HepG2 (cell line): ENCODE results near the gene TTC31. TPM values are rescaled to one million over a fixed set of nuclear protein-coding genes. Genes with fewer than 3 reads are reported as not detected.
A peak's percentile ranks its signal among the peaks of the same experiment; 100 is the strongest.

Experiments
- ATF2 ChIP-seq: sonication (generic); formaldehyde crosslinking; IDR thresholded peaks from 2 replicates; pipeline ENCODE4 v1.4.0; 2020; ENCODE audit warnings: missing genetic modification reagents
- BHLHE40 ChIP-seq: IDR thresholded peaks from 2 replicates; pipeline ENCODE4 v1.6.1; 2011; ENCODE audit warnings: low read length, improper control_type of control experiment
- FOXK1 ChIP-seq: sonication (generic); formaldehyde crosslinking; IDR thresholded peaks from 2 replicates; pipeline ENCODE4 v1.4.0; 2020; ENCODE audit warnings: low read depth, missing genetic modification reagents, borderline replicate concordance
- HMGA1 ChIP-seq: sonication (generic); formaldehyde crosslinking; conservative IDR thresholded peaks from 2 replicates; pipeline ENCODE4 v1.4.0; 2020; ENCODE audit warnings: missing genetic modification reagents
- KAT2B ChIP-seq: fragments of 150-350 bp; IDR thresholded peaks from 2 replicates; pipeline ENCODE4 v1.6.1; 2014; ENCODE audit warnings: low read depth, low read length, borderline replicate concordance
- MTA1 ChIP-seq: sonication (generic); formaldehyde crosslinking; IDR thresholded peaks from 2 replicates; pipeline ENCODE4 v1.4.0; 2020; ENCODE audit warnings: missing genetic modification reagents, mild to moderate bottlenecking, borderline replicate concordance
- NFE2L2 ChIP-seq: fragments of 150-350 bp; IDR thresholded peaks from 2 replicates; pipeline ENCODE4 v1.6.1; 2014; ENCODE audit warnings: low read length
- NPAS2 ChIP-seq: sonication (generic); formaldehyde crosslinking; IDR thresholded peaks from 2 replicates; pipeline ENCODE4 v1.8.0; 2022; ENCODE audit warnings: mild to moderate bottlenecking, missing genetic modification reagents, borderline replicate concordance
- PHF5A ChIP-seq: IDR thresholded peaks from one replicate; pipeline ENCODE4 v1.6.1; 2018; ENCODE audit warnings: low read depth, missing genetic modification reagents; ENCODE audit not compliant: unreplicated experiment
- SMAD9 ChIP-seq: sonication (generic); formaldehyde crosslinking; IDR thresholded peaks from 2 replicates; pipeline ENCODE4 v1.5.1; 2020; ENCODE audit warnings: mild to moderate bottlenecking, missing genetic modification reagents
- SRSF9 ChIP-seq: fragments of 200-400 bp; formaldehyde crosslinking; IDR thresholded peaks from 2 replicates; pipeline ENCODE4 v1.6.1; 2018; ENCODE audit warnings: borderline replicate concordance, mild to moderate bottlenecking, low read depth, low read length; ENCODE audit not compliant: insufficient read depth, poor library complexity, severe bottlenecking
- STAT5B ChIP-seq: sonication (generic); formaldehyde crosslinking; IDR thresholded peaks from 2 replicates; pipeline ENCODE4 v1.4.0; 2020; ENCODE audit warnings: missing genetic modification reagents
- TBL1XR1 ChIP-seq: fragments of 150-350 bp; IDR thresholded peaks from 2 replicates; pipeline ENCODE4 v1.6.1; 2014; ENCODE audit warnings: borderline replicate concordance, low read length; ENCODE audit not compliant: partially characterized antibody
- ZNF136 ChIP-seq: sonication (generic); formaldehyde crosslinking; IDR thresholded peaks from 2 replicates; pipeline ENCODE4 v1.8.1; 2022; ENCODE audit warnings: low read depth, mild to moderate bottlenecking, moderate library complexity, missing genetic modification reagents
- ZNF253 ChIP-seq: sonication (generic); formaldehyde crosslinking; IDR thresholded peaks from 2 replicates; pipeline ENCODE4 v1.8.0; 2022; ENCODE audit warnings: mild to moderate bottlenecking, missing genetic modification reagents, borderline replicate concordance
- ZNF326 ChIP-seq: sonication (generic); formaldehyde crosslinking; IDR thresholded peaks from 2 replicates; pipeline ENCODE4 v1.4.0; 2020; ENCODE audit warnings: missing genetic modification reagents, borderline replicate concordance
- ZNF446 ChIP-seq: sonication (generic); formaldehyde crosslinking; IDR thresholded peaks from 2 replicates; pipeline ENCODE4 v1.5.0; 2020; ENCODE audit warnings: mild to moderate bottlenecking, missing genetic modification reagents
- ZNF589 ChIP-seq: sonication (generic); formaldehyde crosslinking; conservative IDR thresholded peaks from 2 replicates; pipeline ENCODE4 v1.8.0; 2022; ENCODE audit warnings: mild to moderate bottlenecking, moderate library complexity, missing genetic modification reagents
- ZNF713 ChIP-seq: sonication (generic); formaldehyde crosslinking; IDR thresholded peaks from 2 replicates; pipeline ENCODE4 v1.4.0; 2020; ENCODE audit warnings: mild to moderate bottlenecking, missing genetic modification reagents
- polyA plus RNA-seq, 8 experiments: library from polyadenylated mRNA; depleted of rRNA in 3 of 8; stranded (reverse) in 7 of 8; unstranded in 1 of 8; fragments of >200 nt; fragmentation: Illumina TruSeq in 4 of 8; extraction: Trizol in 4 of 8; gene quantifications; 2 replicates each; pipeline versions ENCODE4 v1.2.1 to v1.2.3, GENCODE V29; 2011 to 2016; ENCODE audit warnings: low read depth in 4 of 8, missing spikeins in 1 of 8, mixed read lengths in 1 of 8; ENCODE audit not compliant: insufficient read depth in 1 of 8
- total RNA-seq, 5 experiments: library from RNA; depleted of rRNA; stranded (reverse); fragments of >200 nt; fragmentation: Illumina TruSeq; extraction: Trizol; gene quantifications; 2 replicates each; pipeline ENCODE4 v1.2.3, GENCODE V29; 2016; ENCODE audit warnings: low read depth in 1 of 5
- TF ChIP-seq, protein P1 (sequence below): sonication (generic); formaldehyde crosslinking; IDR thresholded peaks from 2 replicates; pipeline ENCODE4 v1.9.0; 2021; ENCODE audit warnings: missing genetic modification reagents, mild to moderate bottlenecking, borderline replicate concordance
- TF ChIP-seq, protein P2 (sequence below): IDR thresholded peaks from 2 replicates; pipeline ENCODE4 v1.6.1; 2016; ENCODE audit warnings: mild to moderate bottlenecking, missing biosample characterization, missing genetic modification reagents
- TF ChIP-seq, protein P3 (sequence below): sonication (generic); formaldehyde crosslinking; IDR thresholded peaks from 2 replicates; pipeline ENCODE4 v1.8.0; 2022; ENCODE audit warnings: mild to moderate bottlenecking, missing genetic modification reagents, moderate library complexity
- TF ChIP-seq, protein P4 (sequence below): IDR thresholded peaks from 2 replicates; pipeline ENCODE4 v1.6.1; 2016; ENCODE audit warnings: missing biosample characterization, missing genetic modification reagents, low read depth

The TTC31 gene
- total and polyA plus RNA-seq, 2 of the 13 experiments (the other 11 are each of a cell fraction or from before 2014, with no cell fraction given), result 28.3 to 39.5 TPM

GRCh38 chr2:74507145-74507925, 24.5 kb downstream of the TTC31 start, which contains the start of gene PCGF1 (continued):
- TF ChIP-seq, protein P1, sequence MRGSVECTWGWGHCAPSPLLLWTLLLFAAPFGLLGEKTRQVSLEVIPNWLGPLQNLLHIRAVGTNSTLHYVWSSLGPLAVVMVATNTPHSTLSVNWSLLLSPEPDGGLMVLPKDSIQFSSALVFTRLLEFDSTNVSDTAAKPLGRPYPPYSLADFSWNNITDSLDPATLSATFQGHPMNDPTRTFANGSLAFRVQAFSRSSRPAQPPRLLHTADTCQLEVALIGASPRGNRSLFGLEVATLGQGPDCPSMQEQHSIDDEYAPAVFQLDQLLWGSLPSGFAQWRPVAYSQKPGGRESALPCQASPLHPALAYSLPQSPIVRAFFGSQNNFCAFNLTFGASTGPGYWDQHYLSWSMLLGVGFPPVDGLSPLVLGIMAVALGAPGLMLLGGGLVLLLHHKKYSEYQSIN (CRISPR knock-in tag), result no peak
- TF ChIP-seq SRSF9 (no peak), ZNF326 (CRISPR knock-in tag) (peak; percentile 92; the same call in 1 of the 2 replicates), NPAS2 (CRISPR knock-in tag) (peak; percentile 89; the same call in 1 of the 2 replicates), BHLHE40 (peak; percentile 87), FOXK1 (CRISPR knock-in tag) (peak; percentile 87), PHF5A (CRISPR knock-in tag) (peak; percentile 25), ZNF713 (CRISPR knock-in tag) (no peak), ATF2 (CRISPR knock-in tag) (peak; percentile 79), TBL1XR1 (peak; percentile 29), ZNF253 (CRISPR knock-in tag) (no peak; the same call in 1 of the 2 replicates), HMGA1 (CRISPR knock-in tag) (no peak), STAT5B (CRISPR knock-in tag) (no peak; the same call in 1 of the 2 replicates), SMAD9 (CRISPR knock-in tag) (peak; percentile 24; the same call in 1 of the 2 replicates), ZNF589 (no peak), NFE2L2 (no peak), KAT2B (no peak), ZNF446 (CRISPR knock-in tag) (no peak), ZNF136 (CRISPR knock-in tag) (peak; percentile 79; the same call in 1 of the 2 replicates), MTA1 (CRISPR knock-in tag) (peak; percentile 81; the same call in 1 of the 2 replicates)
- TF ChIP-seq, protein P2, sequence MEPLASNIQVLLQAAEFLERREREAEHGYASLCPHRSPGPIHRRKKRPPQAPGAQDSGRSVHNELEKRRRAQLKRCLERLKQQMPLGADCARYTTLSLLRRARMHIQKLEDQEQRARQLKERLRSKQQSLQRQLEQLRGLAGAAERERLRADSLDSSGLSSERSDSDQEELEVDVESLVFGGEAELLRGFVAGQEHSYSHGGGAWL, result peak; percentile 61; the same call in 1 of the 2 replicates
- TF ChIP-seq, protein P3, sequence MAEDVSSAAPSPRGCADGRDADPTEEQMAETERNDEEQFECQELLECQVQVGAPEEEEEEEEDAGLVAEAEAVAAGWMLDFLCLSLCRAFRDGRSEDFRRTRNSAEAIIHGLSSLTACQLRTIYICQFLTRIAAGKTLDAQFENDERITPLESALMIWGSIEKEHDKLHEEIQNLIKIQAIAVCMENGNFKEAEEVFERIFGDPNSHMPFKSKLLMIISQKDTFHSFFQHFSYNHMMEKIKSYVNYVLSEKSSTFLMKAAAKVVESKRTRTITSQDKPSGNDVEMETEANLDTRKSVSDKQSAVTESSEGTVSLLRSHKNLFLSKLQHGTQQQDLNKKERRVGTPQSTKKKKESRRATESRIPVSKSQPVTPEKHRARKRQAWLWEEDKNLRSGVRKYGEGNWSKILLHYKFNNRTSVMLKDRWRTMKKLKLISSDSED (CRISPR knock-in tag), result peak; percentile 58; the same call in 1 of the 2 replicates
- TF ChIP-seq, protein P4, sequence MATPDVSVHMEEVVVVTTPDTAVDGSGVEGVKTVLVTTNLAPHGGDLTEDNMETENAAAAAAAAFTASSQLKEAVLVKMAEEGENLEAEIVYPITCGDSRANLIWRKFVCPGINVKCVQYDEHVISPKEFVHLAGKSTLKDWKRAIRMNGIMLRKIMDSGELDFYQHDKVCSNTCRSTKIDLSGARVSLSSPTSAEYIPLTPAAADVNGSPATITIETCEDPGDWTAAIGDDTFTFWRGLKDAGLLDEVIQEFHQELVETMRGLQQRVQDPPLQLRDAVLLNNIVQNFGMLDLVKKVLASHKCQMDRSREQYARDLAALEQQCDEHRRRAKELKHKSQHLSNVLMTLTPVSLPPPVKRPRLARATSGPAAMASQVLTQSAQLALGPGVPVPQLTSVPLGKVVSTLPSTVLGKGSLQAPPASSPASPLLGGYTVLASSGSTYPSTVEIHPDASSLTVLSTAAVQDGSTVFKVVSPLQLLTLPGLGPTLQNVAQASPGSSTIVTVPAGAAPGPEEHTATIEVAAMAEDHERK (CRISPR knock-in tag), result no peak
